Head of caudate nucleus (tissue), 42 donors: ENCODE results near the gene KIF6.
A peak's percentile ranks its signal among the peaks of the same experiment; 100 is the strongest.

Source experiments
- DNase-seq, 42 donors: peaks; one replicate each; pipeline versions ENCODE4 v3.0.0 to v3.0.0-alpha.2; 2020 to 2021; ENCODE audit warnings: mixed read lengths in 7 of 42
- intact Hi-C: fragments of 100-400 bp; cut with DNase I; formaldehyde crosslinking; loops from one replicate; pipeline ENCODE4 v1.15.0; 2022

Gene KIF6

GRCh38 chr6:39617026-39617425 is 108.2 kb downstream of the KIF6 start:
- DNase-seq = no peak

GRCh38 chr6:39615622-39616021 is 109.6 kb downstream of the KIF6 start:
- DNase-seq = no peak
- intact Hi-C loops = no loop called here

More at GRCh38 chr6:39617026-39617425, 108.2 kb downstream of the KIF6 start:
- intact Hi-C loops = no loop called here

DNA sequence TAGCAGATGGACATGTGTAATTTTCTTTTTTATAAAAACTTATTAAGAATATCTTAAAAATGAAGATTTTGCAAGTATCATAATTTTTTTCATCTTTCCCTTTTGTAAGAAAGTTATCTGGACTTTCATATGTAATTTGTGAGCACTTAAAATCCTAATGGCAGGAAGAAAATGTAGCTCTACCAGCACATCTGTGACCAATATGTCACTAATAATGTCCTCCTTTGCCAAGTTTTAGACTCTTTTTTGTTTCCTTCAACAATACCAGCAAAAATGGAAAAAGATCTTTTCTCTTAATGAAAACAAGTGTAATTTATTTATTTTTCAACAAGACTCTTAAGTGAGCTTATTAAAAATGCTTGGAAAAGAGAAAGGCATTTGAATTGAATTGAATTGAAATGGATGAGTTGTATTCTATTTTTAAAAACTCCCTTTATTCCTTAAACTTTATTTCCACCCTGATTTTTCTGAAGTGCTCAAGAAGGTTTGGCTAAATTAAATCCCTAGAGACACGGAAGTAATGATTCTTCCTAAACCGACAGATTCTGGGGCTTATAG is 110.7 kb downstream of the KIF6 start:
- intact Hi-C loops = no loop called here
- DNase-seq = no peak

GRCh38 chr6:39610221-39610620 is 115.0 kb downstream of the KIF6 start:
- intact Hi-C loops = no loop called here
- peak in 1 of 42 donors; percentile 3 for DNase-seq

- DNase-seq = no peak
- intact Hi-C loops = no loop called here
Observed at GRCh38 chr6:39608652-39609345, 116.4 kb downstream of the KIF6 start.

DNA sequence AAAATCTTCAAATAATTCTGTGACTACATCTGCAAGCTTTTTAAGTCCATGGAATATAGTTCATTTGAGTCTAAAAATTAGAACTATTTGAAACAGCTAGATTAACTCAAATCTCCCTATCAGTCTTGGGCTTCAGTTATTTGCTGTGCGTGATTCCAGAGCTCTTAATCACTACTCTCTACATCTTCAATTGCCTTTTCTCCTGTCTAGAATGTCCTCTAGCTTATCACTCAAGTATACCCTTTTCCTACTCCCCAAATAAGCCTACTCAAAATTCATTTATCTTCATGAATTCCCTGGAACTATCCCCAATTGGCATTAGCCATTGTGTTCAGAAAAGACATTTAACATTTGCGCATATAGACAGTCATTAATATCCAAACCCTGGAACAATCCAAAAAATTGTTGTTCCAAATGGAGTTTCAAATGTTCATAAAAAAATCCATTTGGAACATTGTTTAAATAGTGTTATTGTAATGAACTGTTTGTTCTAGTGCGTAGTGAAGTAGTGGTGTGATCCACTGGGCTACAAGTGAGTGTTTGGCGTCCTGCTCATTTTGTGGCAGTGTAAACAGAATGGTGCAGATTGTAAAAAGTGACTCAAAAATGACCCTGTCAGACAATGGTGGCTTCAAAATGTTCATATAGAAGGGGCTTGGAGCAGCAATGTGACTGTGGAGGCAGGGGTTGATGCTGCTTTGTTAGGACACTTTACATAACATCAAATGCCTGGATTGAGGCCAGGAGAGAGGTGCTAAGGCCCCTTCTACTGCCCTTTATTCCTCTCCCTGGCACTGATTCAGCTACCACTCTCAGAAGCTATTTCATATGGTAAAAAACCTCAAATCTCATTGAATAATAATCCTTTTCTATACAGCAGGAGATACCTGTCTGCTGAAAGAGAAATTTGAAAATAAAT is 122.3 kb downstream of the KIF6 start:
- intact Hi-C loops = no loop called here
- DNase-seq = no peak

DNA sequence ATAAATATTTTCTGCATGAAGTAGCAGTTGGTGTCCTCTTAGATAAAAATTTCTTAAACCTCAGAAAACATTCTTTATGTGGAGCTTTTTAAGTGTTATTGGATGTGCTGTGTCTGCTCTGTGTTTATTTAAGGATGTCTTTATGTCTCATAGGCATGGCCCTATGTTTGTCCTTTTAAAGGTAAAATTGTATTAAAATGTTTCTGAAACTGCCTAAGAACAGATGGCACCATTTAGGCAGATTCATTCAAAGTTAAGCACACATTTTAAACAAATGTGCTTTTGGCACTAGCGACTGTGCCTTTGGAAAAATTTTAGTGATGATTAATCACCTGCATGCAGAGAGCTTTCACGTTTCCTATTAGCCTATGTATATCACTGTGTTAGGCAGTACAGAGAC is 125.2 kb downstream of the KIF6 start:
- DNase-seq = no peak
- intact Hi-C loops = no loop called here

DNA sequence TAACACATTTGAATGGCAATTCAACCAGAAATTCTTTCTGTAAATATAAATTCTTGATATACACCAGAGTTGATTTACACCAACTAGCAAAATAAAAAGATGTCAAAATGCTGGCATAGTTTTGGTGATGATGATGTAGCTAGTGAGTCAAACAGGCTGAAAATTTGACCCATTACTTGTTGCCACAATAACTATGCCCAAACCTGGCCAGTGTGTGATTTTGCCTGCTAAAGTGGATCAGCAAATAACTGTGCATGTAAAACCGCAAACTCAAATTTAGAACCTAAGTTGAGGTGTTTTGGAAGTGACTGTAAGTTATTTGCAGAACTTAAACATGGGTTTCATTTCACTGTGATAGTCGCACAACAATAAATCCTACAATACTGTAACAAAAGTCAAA is 125.9 kb downstream of the KIF6 start:
- intact Hi-C loops = no loop called here
- no peak for DNase-seq

DNA sequence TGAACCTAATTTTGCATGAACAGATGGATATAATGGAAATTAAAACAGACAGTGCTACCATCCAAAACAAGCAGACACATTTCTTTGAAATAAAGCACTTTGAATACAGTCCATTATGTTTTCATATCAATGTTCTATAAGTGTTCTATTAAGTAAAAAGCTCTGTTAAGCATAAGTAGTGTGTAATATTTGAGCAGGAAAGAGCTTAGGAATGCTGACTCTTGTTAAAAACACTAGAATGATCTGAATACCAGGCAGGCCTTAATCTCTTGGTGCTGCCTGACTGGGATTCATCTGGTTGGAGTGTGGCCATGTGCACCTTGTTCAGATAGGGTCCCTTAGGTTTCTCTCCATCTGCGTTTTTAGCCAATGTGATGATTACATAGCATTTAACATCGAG is 130.9 kb downstream of the KIF6 start:
- intact Hi-C loops = no loop called here
- DNase-seq = no peak

- no peak for DNase-seq
- intact Hi-C loops = no loop called here
Observed at GRCh38 chr6:39593646-39594045, 131.6 kb downstream of the KIF6 start.

GRCh38 chr6:39590871-39591393 is 134.3 kb downstream of the KIF6 start:
- intact Hi-C loops = no loop called here
- no peak for DNase-seq

- intact Hi-C loops = no loop called here
- DNase-seq = no peak
Observed at GRCh38 chr6:39587080-39587479, 138.1 kb downstream of the KIF6 start.

- DNase-seq = no peak
- intact Hi-C loops = no loop called here
Observed at GRCh38 chr6:39585641-39586040, 139.6 kb downstream of the KIF6 start.

DNA sequence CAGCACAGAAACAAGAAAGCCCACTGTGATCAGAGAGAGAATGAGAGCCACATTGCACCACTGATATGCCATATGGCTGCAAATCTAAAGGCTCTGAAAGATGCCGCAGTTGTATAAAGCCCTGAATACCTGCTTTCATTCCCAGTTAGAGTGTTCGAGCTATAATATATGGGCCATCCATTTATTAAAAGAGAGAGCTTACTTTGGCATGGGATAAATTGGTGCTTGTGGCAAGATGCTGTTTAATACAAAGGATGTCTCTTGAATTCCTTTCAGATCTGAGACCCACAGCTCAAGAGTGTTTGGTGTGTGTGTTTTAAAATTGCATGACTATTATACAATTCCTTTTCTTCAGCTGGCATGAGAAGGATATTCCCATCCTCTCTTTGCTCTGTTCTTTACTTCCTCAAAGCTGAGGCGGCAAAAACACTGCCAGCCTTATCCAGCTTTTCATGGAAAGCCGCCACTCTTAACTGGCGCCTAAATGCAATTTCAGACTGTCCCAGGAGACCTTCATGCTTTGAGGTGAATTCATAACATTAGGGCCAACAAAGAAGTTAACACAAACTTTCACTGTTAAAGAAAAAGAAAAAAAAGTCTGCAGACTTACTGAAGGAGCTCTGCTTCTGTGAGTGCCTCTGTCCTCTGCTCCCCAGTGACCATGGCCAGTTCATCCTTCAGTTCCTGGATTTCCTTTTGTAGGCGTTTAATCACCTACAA is 147.6 kb downstream of the KIF6 start:
- intact Hi-C loops = no loop called here
- DNase-seq = no peak

- intact Hi-C loops = no loop called here
- no peak for DNase-seq
Observed at GRCh38 chr6:39576556-39577303, 148.5 kb downstream of the KIF6 start.

DNA sequence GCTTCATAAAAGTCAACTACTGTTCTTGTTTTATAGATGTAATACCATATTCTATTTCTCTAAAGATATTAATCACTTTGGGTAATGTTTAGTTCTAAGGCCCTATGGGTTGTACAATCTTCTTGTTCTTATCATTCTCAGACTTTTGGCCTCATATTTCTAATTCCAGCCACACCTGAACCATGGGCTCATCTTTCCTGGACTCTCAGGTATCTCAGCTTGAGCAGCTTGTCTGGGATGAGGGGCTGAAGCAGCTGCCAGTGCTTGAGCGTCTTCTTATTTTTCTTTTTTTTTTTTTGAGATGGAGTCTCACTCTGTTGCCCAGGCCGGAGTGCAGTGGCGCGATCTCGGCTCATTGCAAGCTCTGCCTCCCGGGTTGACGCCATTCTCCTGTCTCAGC is 150.2 kb downstream of the KIF6 start:
- intact Hi-C loops = no loop called here
- no peak for DNase-seq

DNA sequence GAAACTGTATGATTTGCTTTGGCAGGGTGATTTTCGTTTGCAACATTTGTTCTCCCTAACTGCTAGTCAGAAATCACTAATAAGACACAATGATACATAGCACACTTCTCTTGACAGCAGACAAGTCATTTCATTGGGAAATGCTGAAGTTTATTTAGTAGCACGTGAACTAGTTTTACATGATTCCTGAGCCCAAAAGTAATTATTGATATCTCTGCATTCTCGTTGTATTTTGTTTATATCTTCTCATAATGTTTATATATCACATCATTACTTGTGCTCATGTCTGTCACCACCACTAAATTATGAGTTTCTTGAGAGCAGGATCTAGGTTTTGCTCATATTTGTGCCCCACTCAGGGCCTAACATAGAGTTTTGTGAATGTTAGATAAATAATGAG is 151.7 kb downstream of the KIF6 start:
- DNase-seq = no peak
- intact Hi-C loops = no loop called here

GRCh38 chr6:39572661-39573340 is 152.4 kb downstream of the KIF6 start:
- no peak for DNase-seq
- intact Hi-C loops = no loop called here
